HTERT RPE-1 (cell line): ENCODE data around the gene TMEM132D.
"Not testable (repeated sequence)": the region's sequence is repeated elsewhere in the genome, so short reads cannot be mapped to it uniquely, and the experiment has no call there.

Experiments used
- in situ Hi-C: fragments of 300-500 bp; cut with MboI; formaldehyde crosslinking; loops from 4 replicates; pipeline ENCODE4 v1.14.3; 2020; ENCODE audit warnings: low sequenced_read_pairs

The TMEM132D gene

GRCh38 chr12:129081755-129082250 lies 822.0 kb downstream of the TMEM132D start:
- in situ Hi-C loops = no loop called here

GRCh38 chr12:129080821-129081220 lies 823.0 kb downstream of the TMEM132D start:
- in situ Hi-C loops = no loop called here

DNA sequence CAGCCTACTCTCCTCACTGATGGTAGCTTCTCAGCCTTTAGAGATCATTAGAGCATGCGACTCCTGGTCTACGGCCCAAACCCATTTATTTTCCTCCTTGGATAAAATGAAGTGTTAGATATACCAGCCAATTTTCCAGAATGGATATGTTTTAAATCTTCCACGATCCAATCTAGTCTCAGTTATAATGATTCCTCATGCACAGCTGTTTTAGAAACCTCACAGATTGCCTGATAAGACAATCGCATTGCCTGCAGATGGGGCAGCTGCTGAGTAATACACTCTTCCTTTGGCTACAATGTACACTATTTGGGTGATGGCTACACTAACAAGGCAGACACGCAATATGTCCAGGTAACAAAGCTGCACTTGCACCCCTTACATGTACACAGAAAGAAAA lies 823.4 kb downstream of the TMEM132D start:
- in situ Hi-C loops = no loop called here

- in situ Hi-C loops = no loop called here
Measured at GRCh38 chr12:129079719-129080118, 824.1 kb downstream of the TMEM132D start.

DNA sequence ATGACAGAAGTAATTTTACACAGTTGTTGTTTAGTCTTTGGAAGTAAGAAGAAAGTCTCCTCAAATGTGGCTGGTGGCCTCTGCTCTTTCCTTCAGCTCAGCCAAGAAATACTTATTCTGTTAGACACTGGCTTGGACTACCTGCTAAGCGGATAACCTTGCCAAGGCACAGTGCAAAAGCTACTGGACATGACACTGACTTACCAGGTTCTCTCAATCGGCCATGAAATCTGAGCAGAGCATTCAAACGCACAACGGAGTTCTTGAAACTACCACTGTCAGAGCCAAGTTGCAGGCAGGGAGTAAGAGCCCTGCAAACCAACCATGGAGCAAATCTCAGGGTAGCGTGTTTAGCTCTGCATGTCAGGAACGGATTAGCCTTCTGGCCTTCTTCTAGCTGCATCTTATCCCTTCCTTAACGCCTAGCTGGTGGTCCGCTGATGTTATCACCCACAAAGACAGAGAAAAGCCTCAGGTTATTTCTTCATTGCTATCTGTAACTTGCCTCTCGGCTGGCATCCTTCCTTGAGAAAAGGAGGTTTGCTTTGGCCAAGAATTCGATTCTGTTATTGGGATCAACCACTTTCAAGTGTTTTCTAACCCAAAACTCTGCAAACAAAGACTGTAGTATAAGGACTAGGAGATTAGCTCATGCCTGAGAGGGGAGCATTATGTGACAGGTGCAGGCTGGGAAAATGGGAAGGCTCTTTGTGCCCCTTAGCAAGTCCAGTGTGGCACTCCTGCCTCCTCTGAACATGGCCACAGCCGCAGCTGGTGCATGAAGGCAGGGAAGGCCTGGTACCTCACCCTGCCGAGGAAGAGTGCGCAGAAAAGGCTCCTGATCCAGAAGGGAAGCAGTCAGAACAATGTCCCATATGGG lies 827.1 kb downstream of the TMEM132D start:
- in situ Hi-C loops = no loop called here

DNA sequence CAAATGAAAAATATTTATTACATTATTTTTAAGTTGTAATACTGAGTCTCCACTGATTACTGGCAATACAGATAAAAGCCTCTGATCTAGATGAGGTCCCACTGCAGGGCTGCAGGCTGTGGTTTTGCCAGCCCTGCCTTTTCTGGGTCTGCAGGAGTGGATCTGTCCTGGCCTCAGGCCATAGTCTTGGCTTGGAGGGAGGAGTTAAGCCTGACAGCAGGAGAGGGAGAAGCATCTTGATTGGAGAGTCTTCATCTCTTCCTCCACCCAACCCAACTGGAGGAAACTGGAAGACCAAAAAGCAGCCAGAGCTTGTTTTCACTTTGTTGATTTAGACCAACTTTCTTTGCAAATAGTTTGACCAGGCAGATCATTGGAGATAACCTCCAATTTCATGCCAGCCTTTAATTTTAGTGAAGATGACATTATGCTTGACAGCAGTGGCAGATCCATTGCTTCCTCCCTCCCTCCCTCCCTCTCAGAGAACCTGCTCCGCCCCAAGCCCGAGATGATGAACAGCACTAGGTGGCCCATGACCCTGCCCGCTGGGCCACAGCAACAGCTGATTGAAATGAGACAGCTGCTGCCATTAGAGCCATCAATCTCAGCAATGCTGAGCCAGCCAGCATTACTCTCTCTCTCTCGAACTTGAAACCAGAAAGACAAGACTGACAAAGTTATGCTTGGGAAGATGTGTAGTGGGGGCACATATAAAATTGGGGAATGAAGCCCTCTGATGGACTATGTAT lies 828.2 kb downstream of the TMEM132D start:
- in situ Hi-C loops = no loop called here

GRCh38 chr12:129074379-129074778 lies 829.4 kb downstream of the TMEM132D start:
- in situ Hi-C loops = no loop called here

- in situ Hi-C loops = no loop called here
Measured at GRCh38 chr12:129073157-129073915, 830.5 kb downstream of the TMEM132D start.

DNA sequence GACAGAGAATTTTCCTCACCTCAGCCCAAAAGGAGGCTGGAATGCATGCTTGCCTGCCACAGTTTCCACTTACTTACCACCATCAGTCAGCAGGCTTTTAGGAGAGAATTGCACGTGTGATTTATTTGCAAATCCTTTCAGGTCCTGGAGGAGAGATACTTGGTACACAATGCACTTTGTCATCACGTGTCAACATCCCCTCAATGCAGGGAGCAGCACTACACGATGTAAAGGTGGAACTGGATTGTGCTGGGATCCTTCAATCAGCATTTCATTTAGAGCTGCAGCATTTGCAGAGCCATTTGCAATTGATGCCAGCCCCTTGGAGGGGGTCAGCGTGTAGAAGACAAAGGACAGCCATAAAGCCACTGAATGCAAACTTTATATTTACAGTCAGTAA lies 832.5 kb downstream of the TMEM132D start:
- in situ Hi-C loops = no loop called here

- in situ Hi-C loops = no loop called here
Measured at GRCh38 chr12:129069886-129070285, 833.9 kb downstream of the TMEM132D start.

GRCh38 chr12:129068684-129069083 lies 835.1 kb downstream of the TMEM132D start:
- in situ Hi-C loops = no loop called here

GRCh38 chr12:129067491-129067890 lies 836.3 kb downstream of the TMEM132D start:
- in situ Hi-C loops = no loop called here

- in situ Hi-C loops = no loop called here
Measured at GRCh38 chr12:129064209-129064855, 839.5 kb downstream of the TMEM132D start.

DNA sequence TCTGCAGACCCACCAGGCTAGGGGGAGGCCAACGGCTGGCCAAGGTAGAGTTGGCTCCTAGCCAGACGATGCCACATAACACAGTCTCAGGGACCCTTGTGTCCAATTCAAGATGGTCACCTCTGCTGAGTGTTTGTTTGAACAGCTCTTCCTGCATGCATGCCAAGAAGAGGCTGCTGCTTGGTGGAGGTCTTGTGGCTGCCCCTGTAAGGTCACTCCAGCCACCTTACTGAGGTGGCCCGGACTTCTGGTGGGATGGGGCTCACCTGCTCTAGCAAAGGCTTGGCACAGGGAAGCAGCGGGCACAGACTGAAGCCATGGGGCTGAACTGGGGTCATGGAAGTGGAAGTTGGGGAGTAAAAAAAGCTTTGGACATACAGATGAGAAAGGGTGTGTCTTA lies 840.2 kb downstream of the TMEM132D start:
- in situ Hi-C loops = no loop called here

DNA sequence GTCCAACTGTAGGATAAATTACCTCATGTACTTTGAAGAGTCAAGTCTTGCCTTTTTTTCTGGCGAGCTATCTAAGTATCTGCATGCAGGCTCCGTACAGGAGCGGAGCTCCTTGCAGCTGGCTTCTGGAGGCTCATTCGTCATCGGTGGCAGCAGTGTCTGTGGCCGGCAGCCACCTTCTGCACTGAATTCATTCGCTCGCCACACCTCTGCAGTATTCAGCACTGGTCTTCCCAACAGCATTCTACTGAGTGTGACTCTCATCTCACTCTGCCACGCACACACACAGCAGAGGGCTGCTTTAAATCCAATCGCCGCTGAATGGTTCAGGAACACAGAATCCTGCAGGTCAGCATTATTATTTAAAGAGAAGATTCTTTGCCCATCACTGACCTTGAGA lies 850.6 kb downstream of the TMEM132D start:
- in situ Hi-C loops = no loop called here

DNA sequence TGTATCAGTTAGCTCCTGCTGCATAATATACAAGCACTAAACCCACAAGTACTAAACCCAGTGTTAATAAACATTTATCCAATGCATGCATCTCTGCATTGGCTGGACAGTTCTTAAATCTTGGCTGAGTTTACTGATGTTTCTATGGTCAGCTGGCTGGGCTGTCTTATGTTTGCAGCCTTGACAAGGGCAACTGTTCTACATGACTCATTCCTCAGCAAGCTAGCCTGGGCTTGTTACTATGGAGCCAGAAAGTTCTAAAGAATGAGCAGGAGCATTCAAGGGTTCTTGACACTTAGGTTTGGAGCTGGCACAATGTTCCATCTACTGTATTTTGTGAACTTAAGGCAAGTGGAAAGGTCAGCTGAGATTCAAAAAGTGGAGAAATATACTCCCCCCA lies 851.5 kb downstream of the TMEM132D start:
- in situ Hi-C loops = no loop called here

DNA sequence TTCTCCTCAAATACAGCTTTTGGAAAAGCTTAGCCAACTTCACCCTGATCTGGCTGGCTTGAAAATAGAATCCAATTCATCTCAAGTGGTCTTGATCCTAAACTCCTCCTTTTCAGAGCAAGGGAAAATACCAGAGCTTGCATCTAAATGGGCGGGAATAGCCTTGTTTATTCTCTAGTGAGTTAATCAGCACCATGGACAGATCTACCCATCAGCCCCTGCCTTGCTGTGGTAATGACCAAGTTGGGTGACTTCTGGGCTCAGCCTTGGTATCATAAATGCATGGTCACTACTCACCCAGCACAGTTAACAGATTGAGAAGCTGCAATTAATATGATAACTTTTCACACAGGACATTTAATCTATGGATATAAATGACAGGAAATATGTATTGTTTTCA lies 853.9 kb downstream of the TMEM132D start:
- in situ Hi-C loops = no loop called here

DNA sequence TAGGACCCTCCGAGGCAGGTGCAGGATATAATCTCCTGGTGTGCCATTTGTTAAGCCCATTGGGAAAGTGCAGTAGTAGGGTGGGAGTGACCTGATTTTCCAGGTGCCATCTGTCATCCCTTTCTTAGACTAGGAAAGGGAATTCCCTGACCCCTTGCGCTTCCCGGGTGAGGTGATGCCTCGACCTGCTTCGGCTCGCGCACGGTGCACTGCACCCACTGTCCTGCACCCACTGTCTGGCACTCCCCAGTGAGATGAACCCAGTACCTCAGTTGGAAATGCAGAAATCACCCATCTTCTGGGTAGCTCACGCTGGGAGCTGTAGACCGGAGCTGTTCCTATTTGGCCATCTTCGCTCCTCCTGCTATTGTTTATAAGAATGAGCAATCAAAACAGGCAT lies 860.5 kb downstream of the TMEM132D start:
- in situ Hi-C loops = not testable (repeated sequence)

- in situ Hi-C loops = no loop called here
Measured at GRCh38 chr12:129036135-129036534, 867.7 kb downstream of the TMEM132D start.

DNA sequence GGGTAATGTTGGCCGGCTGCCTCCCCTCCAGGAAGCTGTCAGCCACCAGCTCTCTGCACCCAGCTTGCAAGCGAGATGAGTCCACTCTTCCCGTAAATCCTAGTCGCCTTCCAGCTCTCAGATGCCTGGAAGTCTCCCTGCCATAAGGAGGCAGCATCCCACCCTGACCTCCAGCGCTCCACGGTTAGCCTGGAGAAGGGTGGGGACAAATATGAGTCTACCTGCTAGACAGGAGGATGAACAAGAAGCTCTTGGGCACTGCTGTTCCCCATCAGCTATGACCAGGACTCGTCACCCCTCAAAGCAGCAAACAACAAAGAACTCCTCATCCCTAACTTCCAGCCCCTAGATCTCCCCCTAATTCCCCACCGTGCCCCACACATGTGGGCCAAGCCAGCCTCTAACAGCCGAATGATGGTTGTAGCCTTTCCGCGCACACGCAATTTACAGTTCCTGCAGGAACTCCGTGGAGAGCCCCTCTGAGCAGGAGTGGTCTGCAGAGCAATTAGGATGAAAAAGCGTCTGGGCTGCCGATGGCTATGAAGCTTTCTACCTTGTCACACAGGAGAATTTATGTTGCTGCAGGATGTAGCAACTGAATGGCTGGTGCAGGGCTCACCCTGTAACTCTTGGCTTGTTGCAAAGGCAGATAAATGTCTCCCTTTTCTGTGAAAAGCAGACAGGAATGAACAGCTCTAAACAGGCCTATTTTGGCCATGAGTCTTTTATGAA lies 869.1 kb downstream of the TMEM132D start:
- in situ Hi-C loops = no loop called here
